Prostate gland (tissue), 2 donors: ENCODE data around the gene GPR33.

ENCODE experiments used
- POLR2A ChIP-seq: fragments of 450-650 bp; IDR thresholded peaks from one replicate; pipeline ENCODE4 v1.6.1; 2016; ENCODE audit warnings: antibody characterized with exemption, mild to moderate bottlenecking
- POLR2AphosphoS5 ChIP-seq: sonication (generic); formaldehyde crosslinking; IDR thresholded peaks from one replicate; pipeline ENCODE4 v1.6.1; 2017; ENCODE audit warnings: antibody characterized with exemption
- TF ChIP-seq, protein P1 (sequence below), 4 experiments: fragments of 200-600 bp in 2 of 4; fragments of 450-650 bp in 2 of 4; sonication (generic) in 2 of 4; IDR thresholded peaks; 1 replicate in 3 of 4; 2 replicates in 1 of 4; pipeline ENCODE4 v1.5.1; 2016 to 2019; ENCODE audit warnings: antibody characterized with exemption in 4 of 4, mild to moderate bottlenecking in 2 of 4, moderate library complexity in 2 of 4

DNA sequence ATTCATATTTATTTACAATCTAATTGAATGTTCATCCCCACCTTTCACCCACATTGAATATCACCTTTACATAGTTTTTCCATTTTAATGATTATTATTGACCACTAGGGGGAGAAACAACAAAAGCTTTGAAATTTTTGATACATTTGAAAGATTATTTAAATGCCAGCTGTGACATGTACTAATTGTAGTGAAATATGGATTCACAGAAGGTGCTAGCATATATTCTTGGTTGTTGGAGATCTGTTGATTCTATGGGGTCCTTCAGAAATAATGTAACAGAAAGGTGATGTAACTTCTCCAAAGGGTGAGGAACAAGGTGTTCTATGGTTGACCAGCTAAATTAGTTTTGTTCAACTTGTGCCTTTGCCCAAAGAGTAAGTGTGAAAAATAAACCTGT is 22.4 kb upstream of the GPR33 start:
- TF ChIP-seq, protein P1, sequence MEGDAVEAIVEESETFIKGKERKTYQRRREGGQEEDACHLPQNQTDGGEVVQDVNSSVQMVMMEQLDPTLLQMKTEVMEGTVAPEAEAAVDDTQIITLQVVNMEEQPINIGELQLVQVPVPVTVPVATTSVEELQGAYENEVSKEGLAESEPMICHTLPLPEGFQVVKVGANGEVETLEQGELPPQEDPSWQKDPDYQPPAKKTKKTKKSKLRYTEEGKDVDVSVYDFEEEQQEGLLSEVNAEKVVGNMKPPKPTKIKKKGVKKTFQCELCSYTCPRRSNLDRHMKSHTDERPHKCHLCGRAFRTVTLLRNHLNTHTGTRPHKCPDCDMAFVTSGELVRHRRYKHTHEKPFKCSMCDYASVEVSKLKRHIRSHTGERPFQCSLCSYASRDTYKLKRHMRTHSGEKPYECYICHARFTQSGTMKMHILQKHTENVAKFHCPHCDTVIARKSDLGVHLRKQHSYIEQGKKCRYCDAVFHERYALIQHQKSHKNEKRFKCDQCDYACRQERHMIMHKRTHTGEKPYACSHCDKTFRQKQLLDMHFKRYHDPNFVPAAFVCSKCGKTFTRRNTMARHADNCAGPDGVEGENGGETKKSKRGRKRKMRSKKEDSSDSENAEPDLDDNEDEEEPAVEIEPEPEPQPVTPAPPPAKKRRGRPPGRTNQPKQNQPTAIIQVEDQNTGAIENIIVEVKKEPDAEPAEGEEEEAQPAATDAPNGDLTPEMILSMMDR (IDR thresholded peaks at IDR 0.05), result peak; percentile 47 to 84 (median 64)
- no peak for TF ChIP-seq POLR2A
- no peak for TF ChIP-seq POLR2AphosphoS5
